GOT3 (cell line): ENCODE measurements around the gene ACER2.
"Not testable (repeated sequence)": the region's sequence is repeated elsewhere in the genome, so short reads cannot be mapped to it uniquely, and the experiment has no call there.

Experiments
- DNase-seq: peaks from one replicate; lab custom pipeline; 2025; ENCODE audit warnings: mixed read lengths; lab: John Stamatoyannopoulos, UW

The ACER2 gene

DNA sequence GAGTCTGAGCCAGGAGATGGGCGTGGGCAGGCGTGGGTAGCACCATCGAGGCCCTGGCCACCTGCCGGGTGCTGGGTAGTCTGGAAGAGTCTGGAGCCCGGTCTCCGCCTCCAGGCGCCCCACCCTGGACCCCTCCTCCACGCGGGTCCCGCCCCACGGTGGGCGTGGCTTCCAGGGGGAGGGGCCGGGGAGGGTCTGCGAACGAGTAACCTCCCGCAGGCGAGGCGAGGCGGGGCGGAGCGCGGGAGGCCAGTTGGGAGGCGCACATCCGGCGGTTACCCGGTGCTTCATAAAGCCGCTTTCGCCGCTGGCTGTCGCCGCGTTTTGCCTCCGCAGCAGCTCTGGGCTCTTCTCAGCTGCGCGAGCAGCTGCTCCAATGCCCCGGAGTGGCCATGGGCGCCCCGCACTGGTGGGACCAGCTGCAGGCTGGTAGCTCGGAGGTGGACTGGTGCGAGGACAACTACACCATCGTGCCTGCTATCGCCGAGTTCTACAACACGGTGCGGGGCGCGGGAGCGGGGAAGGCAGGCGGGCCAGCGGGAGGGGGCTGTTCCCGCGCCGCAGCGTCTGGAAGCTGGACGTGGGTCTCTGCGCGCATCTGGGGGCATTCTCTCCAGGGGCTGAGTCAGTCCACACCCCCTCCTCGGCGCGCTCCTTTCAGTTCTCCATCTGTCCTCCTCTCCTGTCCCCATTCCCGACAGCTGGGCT lies at the start of gene ACER2:
Gene ACER2 (plus strand): TSS at position 317 of the 708 bp plus-strand sequence. CDS start 76 bp downstream, at position 393.
- DNase-seq = peak; percentile 60

DNA sequence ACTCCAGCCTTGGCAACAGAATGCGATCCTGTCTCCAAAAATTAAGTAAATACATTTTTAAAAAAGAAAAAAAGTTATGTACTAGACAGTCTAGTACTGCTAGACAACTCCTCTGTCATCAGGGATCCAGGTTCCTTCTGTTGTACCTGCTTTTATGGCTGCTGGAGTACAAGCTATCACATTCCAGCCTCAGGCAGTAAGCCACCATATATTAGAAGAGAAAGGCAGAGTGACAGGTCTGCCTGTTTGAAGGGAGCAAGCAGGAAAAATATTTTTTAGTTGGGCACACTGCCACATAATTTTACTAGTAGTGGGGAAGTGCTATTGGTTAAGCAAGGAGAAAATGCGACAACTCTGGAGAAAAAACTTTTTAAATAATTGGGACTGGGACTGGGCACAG lies 39.7 kb upstream of the ACER2 start:
- no peak for DNase-seq

DNA sequence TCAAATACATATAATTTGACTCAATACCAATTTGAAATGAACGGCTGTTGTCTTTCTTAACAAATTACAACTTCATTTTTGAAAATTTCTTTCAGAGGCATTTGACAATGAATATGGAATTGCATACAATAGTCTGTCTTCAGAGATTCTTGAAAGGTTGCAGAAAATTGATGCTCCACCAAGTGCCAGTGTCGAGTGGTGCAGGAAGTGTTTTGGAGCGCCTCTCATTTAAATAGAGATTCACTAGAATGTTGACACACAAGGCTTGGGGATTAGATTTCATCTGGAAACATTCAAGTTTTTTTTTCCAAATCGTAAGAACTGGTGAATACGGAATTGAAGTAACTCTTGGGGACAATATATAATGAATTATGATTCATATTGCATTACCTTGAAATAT lies 36.9 kb upstream of the ACER2 start:
- no peak for DNase-seq

DNA sequence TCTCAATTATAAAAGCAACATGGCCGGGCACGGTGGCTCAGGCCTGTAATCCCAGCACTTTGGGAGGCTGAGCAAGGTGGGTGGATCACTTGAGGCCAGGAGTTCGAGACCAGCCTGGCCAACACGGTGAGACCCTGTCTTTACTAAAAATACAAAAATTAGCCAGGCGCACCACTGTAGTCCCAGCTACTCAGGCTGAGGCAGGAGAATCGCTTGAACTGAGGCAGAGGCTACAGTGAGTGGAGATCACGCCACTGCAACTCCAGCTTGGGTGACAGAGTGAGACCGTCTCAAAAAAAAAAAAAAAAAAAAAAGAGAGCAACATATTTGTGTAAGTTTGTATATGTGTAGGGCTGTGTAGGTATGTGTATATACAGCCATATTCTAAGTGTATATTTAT lies 36.2 kb upstream of the ACER2 start:
- DNase-seq = no peak

DNA sequence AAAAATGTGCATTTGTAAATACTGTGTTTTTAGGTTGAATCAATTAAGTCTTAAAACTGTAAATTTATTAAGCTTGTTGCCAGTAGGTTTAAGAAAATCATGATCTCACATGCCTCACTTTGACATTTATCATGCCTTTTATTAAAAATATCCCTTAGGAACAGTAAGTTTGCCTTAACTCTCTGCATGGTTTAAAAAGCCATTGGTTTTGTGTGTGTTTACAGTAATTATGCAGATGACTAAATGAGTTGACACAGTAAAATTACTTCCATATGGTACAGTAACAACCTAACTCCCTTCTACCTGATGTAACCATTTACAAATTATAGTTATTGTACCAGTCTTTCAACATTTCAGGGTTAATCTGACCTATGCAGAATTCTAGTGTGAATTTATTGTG lies 35.3 kb upstream of the ACER2 start:
- no peak for DNase-seq

DNA sequence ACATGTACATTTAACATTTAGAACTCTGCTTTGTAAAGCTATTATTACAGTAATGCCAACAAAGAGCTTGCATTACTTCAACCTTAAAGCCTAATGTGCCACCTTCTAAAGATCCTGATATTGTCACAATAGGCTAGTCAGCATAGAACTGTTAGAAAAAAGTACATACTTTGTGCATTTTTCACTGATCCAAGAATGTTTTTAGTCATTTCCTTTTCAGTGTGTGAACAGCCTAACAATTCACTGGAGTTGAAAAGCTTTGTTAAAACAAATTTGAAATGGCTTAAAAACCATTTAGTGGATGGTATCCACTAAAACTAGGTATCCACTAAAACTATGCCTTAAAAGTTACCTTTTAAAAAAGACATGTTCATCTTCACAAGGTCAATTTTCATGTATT lies 33.3 kb upstream of the ACER2 start:
- DNase-seq = no peak

DNA sequence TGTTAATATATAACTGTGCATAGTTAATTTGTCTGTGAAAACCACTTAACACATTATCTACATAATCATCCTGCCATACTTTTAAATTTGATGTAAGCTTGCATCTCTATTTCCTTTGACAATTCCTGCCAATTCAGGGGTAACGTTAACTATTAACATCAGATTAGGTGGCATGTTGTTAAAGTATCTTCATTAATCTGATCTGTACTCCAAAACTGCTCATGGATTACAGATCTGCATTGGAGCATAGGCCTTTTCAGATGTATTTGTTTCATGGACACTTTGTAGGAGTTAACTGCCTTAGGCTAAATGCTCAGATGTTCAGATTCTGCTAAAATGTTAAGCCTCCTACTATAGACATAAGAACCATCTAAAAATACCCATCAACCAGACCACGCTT lies 31.9 kb upstream of the ACER2 start:
- no peak for DNase-seq

DNA sequence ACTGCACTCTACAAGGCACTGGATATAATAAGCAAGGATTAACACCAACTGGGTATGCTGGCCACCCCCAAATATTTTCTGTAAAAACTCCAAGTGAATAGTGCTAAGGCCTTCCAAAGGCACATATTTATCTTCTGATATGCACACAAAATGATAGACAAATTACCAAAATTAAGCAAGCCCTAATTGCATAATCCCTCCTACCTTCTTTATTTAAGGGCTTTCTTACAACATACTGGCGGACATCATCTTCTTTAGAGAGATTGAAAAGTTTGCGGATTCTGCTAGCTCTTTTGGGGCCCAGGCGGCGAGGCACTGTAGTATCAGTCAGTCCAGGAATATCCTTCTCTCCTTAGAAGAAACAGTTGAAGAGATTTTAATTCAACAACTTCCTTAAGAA lies 30.6 kb upstream of the ACER2 start:
- DNase-seq = no peak

GRCh38 chr9:19378647-19379046 lies 30.2 kb upstream of the ACER2 start:
- DNase-seq = no peak

- no peak for DNase-seq
Measured at GRCh38 chr9:19379283-19379682, 29.5 kb upstream of the ACER2 start.

- DNase-seq = no peak
Measured at GRCh38 chr9:19379697-19380046, 29.1 kb upstream of the ACER2 start.

- DNase-seq = no peak
Measured at GRCh38 chr9:19380826-19381075, 28.1 kb upstream of the ACER2 start.

DNA sequence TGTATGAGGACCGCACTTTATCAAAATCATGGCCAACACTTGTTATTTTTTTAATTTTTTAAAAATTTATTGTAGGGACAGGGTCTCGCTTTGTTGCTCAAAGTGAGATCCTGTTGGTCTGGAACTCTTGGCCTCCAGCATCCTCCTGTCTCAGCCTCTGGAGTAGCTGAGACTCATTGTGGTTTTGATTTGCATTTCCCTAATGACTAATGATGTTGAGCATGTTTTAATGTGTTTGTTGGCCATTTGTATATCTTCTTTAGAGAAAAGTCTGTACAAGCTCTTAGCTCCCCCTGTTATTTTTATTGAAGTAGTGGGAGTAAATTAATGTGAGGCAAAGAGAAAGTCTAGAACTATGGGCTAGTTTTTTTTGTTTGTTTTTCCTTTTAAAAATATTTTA lies 27.2 kb upstream of the ACER2 start:
- DNase-seq = no peak

DNA sequence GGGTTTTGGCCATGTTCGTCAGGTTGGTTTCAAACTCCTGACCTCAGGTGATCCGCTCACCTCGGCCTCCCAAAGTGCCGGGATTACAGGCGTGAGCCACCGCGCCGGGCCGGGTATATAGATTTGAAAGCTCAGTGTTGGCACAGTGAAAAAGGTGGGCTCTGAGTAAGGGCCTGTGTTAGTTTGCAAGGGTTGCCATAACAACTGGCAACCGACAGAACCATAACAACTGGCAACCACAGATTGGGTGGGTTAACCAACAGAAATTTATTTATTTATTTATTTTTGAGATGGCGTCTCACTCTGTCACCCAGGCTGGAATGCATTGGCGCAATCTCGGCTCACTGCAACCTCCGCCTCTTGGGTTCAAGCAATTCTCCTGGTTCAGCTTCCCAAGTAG lies 23.6 kb upstream of the ACER2 start:
- DNase-seq = not testable (repeated sequence)

DNA sequence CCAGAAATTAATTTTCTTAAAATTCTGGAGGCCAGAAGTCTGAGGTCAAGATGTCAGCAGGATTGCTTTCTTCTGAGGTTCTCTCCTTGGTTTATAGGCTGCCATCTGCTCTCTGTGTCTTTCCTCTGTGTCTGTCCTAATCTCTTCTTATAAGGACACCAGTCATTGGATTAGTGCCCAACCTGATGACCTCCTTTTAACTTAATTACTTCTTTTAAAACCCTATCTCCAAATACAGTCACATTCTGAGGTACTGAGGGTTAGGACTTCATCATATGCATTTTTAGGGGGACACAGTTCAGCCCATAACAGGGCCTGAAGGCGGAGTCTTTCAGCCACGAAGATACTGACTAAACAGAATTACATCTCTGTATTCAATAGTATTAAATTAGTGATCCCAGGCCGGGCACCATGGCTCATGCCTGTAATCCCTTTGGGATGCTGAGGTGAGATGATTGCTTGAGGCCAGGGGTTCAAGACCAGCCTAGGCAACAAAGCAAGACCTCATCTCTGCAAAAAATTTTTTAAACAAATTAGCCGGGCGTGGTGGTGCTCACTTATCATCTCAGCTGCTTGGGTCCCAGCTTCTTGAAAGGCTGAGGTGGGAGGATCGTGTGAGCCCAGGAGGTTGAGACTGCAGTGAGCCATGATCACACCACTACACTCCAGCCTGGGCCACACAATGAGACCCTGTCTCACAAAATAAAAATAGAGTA lies 22.9 kb upstream of the ACER2 start:
- DNase-seq = no peak

DNA sequence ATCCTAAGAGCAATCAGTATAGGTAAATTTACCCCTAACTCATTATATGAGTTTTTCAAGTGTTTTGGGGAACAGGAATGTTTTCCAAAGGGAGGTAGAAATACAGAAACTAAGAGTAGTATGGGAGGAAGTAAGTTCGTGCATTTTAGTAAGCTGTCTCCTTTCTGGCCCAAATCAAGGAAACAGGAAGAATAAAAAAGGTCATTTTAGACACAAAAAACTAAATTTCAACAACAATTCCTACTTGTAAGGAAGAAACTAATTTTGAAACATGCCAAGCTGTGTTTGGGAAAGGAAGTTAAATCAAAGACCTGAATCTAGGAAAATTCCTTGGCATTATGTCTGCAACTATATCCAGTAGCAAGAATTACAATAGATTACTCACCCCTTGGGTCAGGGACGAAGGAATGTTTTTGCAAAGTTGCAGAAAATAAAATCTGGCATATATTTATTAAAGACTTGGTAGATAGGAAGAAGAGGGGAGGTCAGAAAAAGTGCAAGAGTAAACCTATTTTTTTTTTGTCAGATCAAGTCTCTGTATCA lies 22.2 kb upstream of the ACER2 start:
- DNase-seq = no peak

DNA sequence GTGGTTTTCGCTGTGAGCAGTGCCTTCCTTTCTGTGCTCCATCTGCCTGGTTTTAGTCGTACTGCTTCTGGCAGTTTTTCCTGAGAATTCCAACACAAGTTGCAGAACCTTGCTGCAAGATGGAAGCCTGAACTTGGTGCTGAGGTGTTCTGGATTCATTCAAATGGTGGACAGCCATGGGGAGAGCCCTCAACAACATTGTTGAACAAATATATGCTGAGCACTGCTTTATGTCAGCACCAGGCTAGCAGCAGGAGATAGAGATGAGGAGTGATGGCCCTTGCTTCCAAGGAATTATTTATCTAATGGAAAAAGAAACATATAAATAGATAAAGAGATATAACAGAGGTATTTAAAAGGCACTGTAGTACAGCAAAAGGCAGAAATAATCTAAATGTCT lies 21.5 kb upstream of the ACER2 start:
- DNase-seq = no peak

- not testable (repeated sequence) for DNase-seq
Measured at GRCh38 chr9:19389539-19389938, 19.3 kb upstream of the ACER2 start.

- DNase-seq = no peak
Measured at GRCh38 chr9:19397845-19398244, 11.0 kb upstream of the ACER2 start.

- DNase-seq = not testable (repeated sequence)
Measured at GRCh38 chr9:19403231-19403630, 5.6 kb upstream of the ACER2 start.

DNA sequence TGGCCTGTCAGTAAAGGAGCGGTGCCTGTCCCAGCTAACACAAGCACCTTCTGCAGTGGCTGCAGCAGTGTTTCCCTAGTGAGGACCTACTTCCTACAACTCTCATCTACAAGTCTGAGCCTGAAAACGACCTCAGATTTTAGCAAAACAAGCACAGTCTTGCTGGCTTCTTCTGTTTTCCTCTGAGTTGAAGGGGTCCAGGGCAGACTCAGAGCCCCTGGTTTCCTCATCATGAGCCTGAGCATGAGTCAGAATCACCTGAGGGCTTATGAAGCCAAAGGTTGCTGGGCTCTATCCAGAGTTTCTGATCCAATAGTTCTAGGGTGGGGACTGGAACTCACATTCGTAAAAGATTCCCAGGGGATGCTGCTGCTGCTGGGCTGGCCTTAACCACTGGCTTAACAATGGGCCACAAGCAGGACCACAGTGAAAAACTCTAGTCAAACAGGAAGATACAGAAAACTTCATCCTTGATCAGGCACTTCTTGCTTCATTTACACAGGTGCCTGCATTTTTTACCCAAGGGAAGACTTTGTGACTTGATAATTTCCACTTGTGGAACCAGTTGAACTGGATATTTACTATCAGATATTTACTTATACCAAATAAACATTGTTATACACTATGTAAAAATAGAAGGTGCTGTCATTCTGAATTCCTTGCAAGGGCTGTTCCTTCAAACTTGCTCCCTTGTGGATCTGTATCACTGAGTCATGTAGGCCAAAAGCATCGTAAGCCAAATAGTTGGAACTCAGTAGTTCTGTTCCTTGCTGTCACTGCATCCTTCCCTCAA lies 4.3 kb upstream of the ACER2 start:
- DNase-seq = no peak

DNA sequence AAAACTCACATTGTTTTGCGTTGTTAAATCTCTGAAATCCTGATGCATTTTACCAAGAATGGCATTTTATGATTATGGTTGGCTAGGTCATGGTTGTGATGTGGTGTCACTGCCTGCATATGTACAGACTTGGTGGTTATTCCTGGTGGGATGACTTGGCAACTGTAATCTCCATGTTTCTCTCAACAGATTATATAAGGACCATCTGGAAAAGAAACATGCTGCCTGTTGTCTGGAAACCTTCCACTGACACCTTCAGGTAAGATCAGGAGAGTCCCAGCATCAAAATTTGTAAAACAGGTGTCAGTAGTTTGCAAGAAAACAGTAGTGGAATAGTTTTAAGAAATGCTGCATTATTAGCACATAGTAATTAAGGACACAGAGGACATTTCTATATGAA lies 3.0 kb upstream of the ACER2 start:
- no peak for DNase-seq

DNA sequence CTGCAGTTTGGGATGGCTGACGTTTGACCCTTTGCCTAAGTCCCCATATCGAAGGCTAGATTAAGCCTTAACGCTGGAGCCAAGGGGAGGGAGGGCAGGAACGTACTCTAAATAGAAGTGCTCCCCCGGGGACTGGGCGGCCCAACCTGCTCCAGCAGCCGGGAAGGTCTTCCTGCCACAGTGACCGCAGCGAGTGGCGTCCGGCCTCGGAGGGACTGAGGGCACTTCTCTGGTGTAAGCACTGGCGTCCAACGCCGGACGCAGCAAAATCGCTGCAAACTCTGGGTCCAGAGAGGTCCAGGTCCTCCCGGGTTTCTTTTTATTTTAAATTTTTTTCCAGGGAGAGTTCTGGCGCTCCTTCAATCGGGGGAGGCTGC lies 505 bp upstream of the ACER2 start:
- no peak for DNase-seq
